Memory B cell (primary cell): ENCODE results near the gene RFX1.

Experiments
- ATAC-seq: fragments of 150-1000 bp; cut with Tn5 transposase; 2 replicates; pipeline ENCODE4 v1.10.0; 2021; ENCODE audit warnings: low read depth, mild to moderate bottlenecking, moderate library complexity
- DNase-seq, 2 donors: peaks; one replicate each; pipeline ENCODE4 v3.0.0; 2022; ENCODE audit warnings: low spot score in 2 of 2
- H3K27ac Mint-ChIP-seq: one replicate; pipeline ENCODE4 v1.8.0; 2022; ENCODE audit warnings: mild to moderate bottlenecking, moderate library complexity, mixed read lengths
- H3K27me3 Mint-ChIP-seq: one replicate; pipeline ENCODE4 v1.8.0; 2022; ENCODE audit warnings: mixed read lengths
- H3K36me3 Mint-ChIP-seq: one replicate; pipeline ENCODE4 v1.8.0; 2022; ENCODE audit warnings: mild to moderate bottlenecking, mixed read lengths
- H3K4me1 Mint-ChIP-seq: one replicate; pipeline ENCODE4 v1.8.0; 2022; ENCODE audit warnings: mixed read lengths
- H3K4me3 Mint-ChIP-seq: one replicate; pipeline ENCODE4 v1.8.0; 2022; ENCODE audit warnings: mild to moderate bottlenecking, moderate library complexity, mixed read lengths
- H3K9me3 Mint-ChIP-seq: one replicate; pipeline ENCODE4 v1.8.0; 2022; ENCODE audit warnings: mixed read lengths

Gene RFX1

GRCh38 chr19:13946414-13946813 is 59.7 kb downstream of the RFX1 start:
- Mint-ChIP-seq H3K27me3 (no peaks in the 10 kb centered on the region), H3K9me3 (no peaks in the 10 kb centered on the region), H3K27ac (no peak overlapping the region), H3K36me3 (no peaks in the 10 kb centered on the region), H3K4me1 (no peaks in the 10 kb centered on the region), H3K4me3 (no peak overlapping the region)
- no peak for DNase-seq
- ATAC-seq = no peak

GRCh38 chr19:13942023-13942684 is 64.0 kb downstream of the RFX1 start:
- Mint-ChIP-seq H3K27me3 (peaks cover 5% of the 10 kb centered on the region), H3K36me3 (no peaks in the 10 kb centered on the region), H3K4me3 (no peak overlapping the region), H3K4me1 (peaks cover 4% of the 10 kb centered on the region), H3K9me3 (no peaks in the 10 kb centered on the region), H3K27ac (no peak overlapping the region)
- DNase-seq (no peak), ATAC-seq (no peak)

- Mint-ChIP-seq H3K4me1 (peaks cover 16% of the 10 kb centered on the region), H3K36me3 (no peaks in the 10 kb centered on the region), H3K4me3 (no peak within 1 kb of the TSS), H3K27ac (no peak within 1 kb of the TSS), H3K27me3 (peaks cover 15% of the 10 kb centered on the region), H3K9me3 (no peaks in the 10 kb centered on the region)
- ATAC-seq (no peak), DNase-seq (no peak)
Measured at GRCh38 chr19:13938301-13939064, 67.6 kb downstream of the RFX1 start, which contains the start of gene PODNL1. Gene PODNL1 (minus strand): TSS chr19:13938417. CDS start chr19:13938181, 236 bp downstream.

- peaks cover 17% of the 10 kb centered on the region for H3K27me3 Mint-ChIP-seq
- no peaks in the 10 kb centered on the region for H3K9me3 Mint-ChIP-seq
- H3K36me3 Mint-ChIP-seq = no peaks in the 10 kb centered on the region
- peaks cover 16% of the 10 kb centered on the region for H3K4me1 Mint-ChIP-seq
- DNase-seq (no peak), ATAC-seq (no peak)
- H3K27ac Mint-ChIP-seq = no peak overlapping the region
- no peak overlapping the region for H3K4me3 Mint-ChIP-seq
Measured at GRCh38 chr19:13937479-13938300, 68.4 kb downstream of the RFX1 start.

- no peaks in the 10 kb centered on the region for H3K9me3 Mint-ChIP-seq
- H3K27ac Mint-ChIP-seq = no peak overlapping the region
- DNase-seq (no peak), ATAC-seq (no peak)
- H3K4me3 Mint-ChIP-seq = no peak overlapping the region
- peaks cover 16% of the 10 kb centered on the region for H3K4me1 Mint-ChIP-seq
- H3K36me3 Mint-ChIP-seq = peaks cover 2% of the 10 kb centered on the region
- H3K27me3 Mint-ChIP-seq = peaks cover 17% of the 10 kb centered on the region
Measured at GRCh38 chr19:13935765-13936510, 70.2 kb downstream of the RFX1 start.

GRCh38 chr19:13934785-13935109 is 71.4 kb downstream of the RFX1 start:
- H3K27ac Mint-ChIP-seq = peak overlapping the region; percentile 14
- no peak for ATAC-seq

GRCh38 chr19:13932911-13933393 is 73.2 kb downstream of the RFX1 start:
- Mint-ChIP-seq H3K27ac (no peak overlapping the region), H3K9me3 (no peaks in the 10 kb centered on the region), H3K27me3 (peaks cover 17% of the 10 kb centered on the region), H3K36me3 (peaks cover 6% of the 10 kb centered on the region), H3K4me1 (peaks cover 16% of the 10 kb centered on the region), H3K4me3 (no peak overlapping the region)
- no peak for ATAC-seq
- no peak for DNase-seq

More at GRCh38 chr19:13934785-13935109, 71.4 kb downstream of the RFX1 start:
- no peaks in the 10 kb centered on the region for H3K9me3 Mint-ChIP-seq
- DNase-seq = no peak
- peaks cover 16% of the 10 kb centered on the region for H3K4me1 Mint-ChIP-seq
- peaks cover 17% of the 10 kb centered on the region for H3K27me3 Mint-ChIP-seq
- peaks cover 2% of the 10 kb centered on the region for H3K36me3 Mint-ChIP-seq
- no peak overlapping the region for H3K4me3 Mint-ChIP-seq

GRCh38 chr19:13932149-13932637 is 73.9 kb downstream of the RFX1 start:
- no peak for DNase-seq
- H3K36me3 Mint-ChIP-seq = peaks cover 7% of the 10 kb centered on the region
- peaks cover 12% of the 10 kb centered on the region for H3K27me3 Mint-ChIP-seq
- no peak overlapping the region for H3K4me3 Mint-ChIP-seq
- no peak for ATAC-seq
- no peak overlapping the region for H3K27ac Mint-ChIP-seq
- peaks cover 11% of the 10 kb centered on the region for H3K4me1 Mint-ChIP-seq
- H3K9me3 Mint-ChIP-seq = no peaks in the 10 kb centered on the region

- no peak overlapping the region for H3K27ac Mint-ChIP-seq
- no peaks in the 10 kb centered on the region for H3K9me3 Mint-ChIP-seq
- H3K4me3 Mint-ChIP-seq = no peak overlapping the region
- no peak for ATAC-seq
- H3K36me3 Mint-ChIP-seq = peaks cover 10% of the 10 kb centered on the region
- H3K27me3 Mint-ChIP-seq = peaks cover 12% of the 10 kb centered on the region
- H3K4me1 Mint-ChIP-seq = peaks cover 11% of the 10 kb centered on the region
- DNase-seq = no peak
Measured at GRCh38 chr19:13931391-13932148, 74.5 kb downstream of the RFX1 start.

GRCh38 chr19:13930402-13930801 is 75.7 kb downstream of the RFX1 start:
- Mint-ChIP-seq H3K36me3 (peaks cover 12% of the 10 kb centered on the region), H3K27ac (no peak overlapping the region), H3K4me3 (no peak overlapping the region), H3K9me3 (no peaks in the 10 kb centered on the region), H3K27me3 (peaks cover 9% of the 10 kb centered on the region), H3K4me1 (peaks cover 11% of the 10 kb centered on the region)
- DNase-seq (no peak), ATAC-seq (no peak)

- peaks cover 11% of the 10 kb centered on the region for H3K4me1 Mint-ChIP-seq
- no peak for ATAC-seq
Measured at GRCh38 chr19:13929956-13930355, 76.2 kb downstream of the RFX1 start.

GRCh38 chr19:13929340-13929739 is 76.8 kb downstream of the RFX1 start:
- ATAC-seq (no peak), DNase-seq (no peak)
- H3K36me3 Mint-ChIP-seq = peaks cover 16% of the 10 kb centered on the region
- no peaks in the 10 kb centered on the region for H3K9me3 Mint-ChIP-seq
- H3K4me3 Mint-ChIP-seq = no peak overlapping the region
- no peak overlapping the region for H3K27ac Mint-ChIP-seq
- peaks cover 3% of the 10 kb centered on the region for H3K27me3 Mint-ChIP-seq
- peaks cover 5% of the 10 kb centered on the region for H3K4me1 Mint-ChIP-seq

More at GRCh38 chr19:13929956-13930355, 76.2 kb downstream of the RFX1 start:
- peaks cover 13% of the 10 kb centered on the region for H3K36me3 Mint-ChIP-seq
- no peak overlapping the region for H3K27ac Mint-ChIP-seq
- peaks cover 9% of the 10 kb centered on the region for H3K27me3 Mint-ChIP-seq
- no peaks in the 10 kb centered on the region for H3K9me3 Mint-ChIP-seq
- H3K4me3 Mint-ChIP-seq = no peak overlapping the region
- DNase-seq = no peak

- ATAC-seq (no peak), DNase-seq (no peak)
- peaks cover 25% of the 10 kb centered on the region for H3K36me3 Mint-ChIP-seq
- no peaks in the 10 kb centered on the region for H3K9me3 Mint-ChIP-seq
- no peak overlapping the region for H3K4me3 Mint-ChIP-seq
- no peak overlapping the region for H3K27ac Mint-ChIP-seq
- H3K27me3 Mint-ChIP-seq = no peaks in the 10 kb centered on the region
- H3K4me1 Mint-ChIP-seq = no peaks in the 10 kb centered on the region
Measured at GRCh38 chr19:13926715-13927114, 79.4 kb downstream of the RFX1 start.
